Fibroblast of lung (primary cell): ENCODE measurements around the gene SULT1C4.

Source experiments
- CTCF ChIP-seq, 2 donors: IDR thresholded peaks in 1 of 2; conservative IDR thresholded peaks in 1 of 2; 1 replicate in 1 of 2; 2 replicates in 1 of 2; pipeline ENCODE4 v1.5.1; 2011 to 2012; ENCODE audit warnings: low read length in 2 of 2, control low read depth in 1 of 2, inconsistent platforms in 1 of 2, low read depth in 1 of 2, mild to moderate bottlenecking in 1 of 2
- EZH2 ChIP-seq: IDR thresholded peaks from 2 replicates; pipeline ENCODE4 v1.5.1; 2012; ENCODE audit warnings: low read length, control low read depth, mild to moderate bottlenecking; ENCODE audit errors: missing control alignments

- TF ChIP-seq CTCF (conservative IDR thresholded peaks at IDR 0.05 in 1 of 2, IDR thresholded peaks at IDR 0.05 in 1 of 2; ENCODE audit: low read depth in 1 of 2, low read length in 2 of 2) (no peak), EZH2 (no peak)
Measured at GRCh38 chr2:108385411-108386071, 7.8 kb downstream of the SULT1C4 start.
